BLaER1 (cell line): Measurements from ENCODE around the gene SCAPER.

ENCODE experiments used
- H3K27ac ChIP-seq: shearing (Covaris generic); formaldehyde crosslinking; 2 replicates; pipeline ENCODE4 v1.8.1; 2022
- H3K27me3 ChIP-seq: shearing (Covaris generic); formaldehyde crosslinking; 2 replicates; pipeline ENCODE4 v1.8.1; 2022
- H3K36me3 ChIP-seq: shearing (Covaris generic); formaldehyde crosslinking; 2 replicates; pipeline ENCODE4 v1.8.1; 2022
- H3K4me1 ChIP-seq: shearing (Covaris generic); formaldehyde crosslinking; 2 replicates; pipeline ENCODE4 v1.8.1; 2022
- H3K4me2 ChIP-seq: shearing (Covaris generic); formaldehyde crosslinking; 2 replicates; pipeline ENCODE4 v1.8.1; 2022
- H3K4me3 ChIP-seq: shearing (Covaris generic); formaldehyde crosslinking; 2 replicates; pipeline ENCODE4 v1.8.1; 2022
- H3K9ac ChIP-seq: shearing (Covaris generic); formaldehyde crosslinking; 2 replicates; pipeline ENCODE4 v1.8.1; 2022
- H3K9me3 ChIP-seq: shearing (Covaris generic); formaldehyde crosslinking; 2 replicates; pipeline ENCODE4 v1.8.1; 2022
- H4K20me1 ChIP-seq: shearing (Covaris generic); formaldehyde crosslinking; 2 replicates; pipeline ENCODE4 v1.8.1; 2022
- Cebpa-rat ChIP-seq: shearing (Covaris generic); IDR thresholded peaks from 2 replicates; pipeline ENCODE4 v1.8.1; 2022

Gene SCAPER

GRCh38 chr15:76429661-76430060 is 475.5 kb downstream of the SCAPER start:
- Histone ChIP-seq H3K4me2 (no peak overlapping the region), H3K27ac (no peak overlapping the region), H3K4me1 (peaks cover 8% of the 10 kb centered on the region), H3K9me3 (peaks cover 8% of the 10 kb centered on the region), H4K20me1 (no peaks in the 10 kb centered on the region), H3K27me3 (no peaks in the 10 kb centered on the region), H3K36me3 (peaks cover 35% of the 10 kb centered on the region; the same call in 1 of the 2 replicates), H3K9ac (no peak overlapping the region), H3K4me3 (no peak overlapping the region)
- no peak for TF ChIP-seq Cebpa-rat

GRCh38 chr15:76426941-76427340 is 478.2 kb downstream of the SCAPER start:
- no peak overlapping the region for H3K27ac ChIP-seq

GRCh38 chr15:76418352-76419140 is 486.6 kb downstream of the SCAPER start:
- Histone ChIP-seq H3K27ac (no peak overlapping the region), H4K20me1 (no peaks in the 10 kb centered on the region), H3K4me2 (no peak overlapping the region), H3K27me3 (no peaks in the 10 kb centered on the region), H3K4me3 (no peak overlapping the region), H3K4me1 (no peaks in the 10 kb centered on the region), H3K36me3 (no peaks in the 10 kb centered on the region), H3K9ac (no peak overlapping the region), H3K9me3 (no peaks in the 10 kb centered on the region)
- no peak for TF ChIP-seq Cebpa-rat

More at GRCh38 chr15:76426941-76427340, 478.2 kb downstream of the SCAPER start:
- Histone ChIP-seq H3K4me1 (no peaks in the 10 kb centered on the region), H3K4me2 (no peak overlapping the region), H3K36me3 (peaks cover 29% of the 10 kb centered on the region; the same call in 1 of the 2 replicates), H3K9ac (no peak overlapping the region), H3K27me3 (no peaks in the 10 kb centered on the region), H4K20me1 (no peaks in the 10 kb centered on the region), H3K9me3 (peaks cover 8% of the 10 kb centered on the region), H3K4me3 (no peak overlapping the region)
- no peak for TF ChIP-seq Cebpa-rat

GRCh38 chr15:76401285-76401684 is 503.9 kb downstream of the SCAPER start:
- Histone ChIP-seq H3K27ac (no peak overlapping the region), H3K4me1 (no peaks in the 10 kb centered on the region), H3K36me3 (peaks cover 14% of the 10 kb centered on the region; the same call in 1 of the 2 replicates), H3K9ac (no peak overlapping the region), H3K27me3 (no peaks in the 10 kb centered on the region), H3K4me2 (no peak overlapping the region), H3K9me3 (no peaks in the 10 kb centered on the region), H4K20me1 (no peaks in the 10 kb centered on the region), H3K4me3 (no peak overlapping the region)
- no peak for TF ChIP-seq Cebpa-rat

GRCh38 chr15:76398317-76399104 is 506.6 kb downstream of the SCAPER start:
- Histone ChIP-seq H3K36me3 (peaks cover 5% of the 10 kb centered on the region; the same call in 1 of the 2 replicates), H3K27ac (no peak overlapping the region), H3K4me3 (no peak overlapping the region), H3K27me3 (no peaks in the 10 kb centered on the region), H3K4me1 (no peaks in the 10 kb centered on the region), H3K4me2 (no peak overlapping the region), H3K9ac (no peak overlapping the region), H4K20me1 (no peaks in the 10 kb centered on the region), H3K9me3 (no peaks in the 10 kb centered on the region)
- no peak for TF ChIP-seq Cebpa-rat

GRCh38 chr15:76393614-76394013 is 511.5 kb downstream of the SCAPER start:
- no peaks in the 10 kb centered on the region for H3K27me3 ChIP-seq
- TF ChIP-seq Cebpa-rat: no peak
- H3K36me3 ChIP-seq: no peaks in the 10 kb centered on the region
- H3K9me3 ChIP-seq: no peaks in the 10 kb centered on the region
- no peaks in the 10 kb centered on the region for H4K20me1 ChIP-seq
- H3K4me2 ChIP-seq: no peak overlapping the region
- H3K9ac ChIP-seq: no peak overlapping the region
- no peaks in the 10 kb centered on the region for H3K4me1 ChIP-seq
- no peak overlapping the region for H3K4me3 ChIP-seq
- no peak overlapping the region for H3K27ac ChIP-seq

GRCh38 chr15:76391847-76392246 is 513.3 kb downstream of the SCAPER start:
- Histone ChIP-seq H4K20me1 (no peaks in the 10 kb centered on the region), H3K4me2 (no peak overlapping the region), H3K9ac (no peak overlapping the region), H3K9me3 (no peaks in the 10 kb centered on the region), H3K4me1 (no peaks in the 10 kb centered on the region), H3K27me3 (no peaks in the 10 kb centered on the region), H3K36me3 (no peaks in the 10 kb centered on the region), H3K27ac (no peak overlapping the region), H3K4me3 (no peak overlapping the region)
- TF ChIP-seq Cebpa-rat: no peak

- Histone ChIP-seq H4K20me1 (no peaks in the 10 kb centered on the region), H3K9me3 (no peaks in the 10 kb centered on the region), H3K9ac (no peak overlapping the region), H3K4me3 (no peak overlapping the region), H3K27ac (no peak overlapping the region), H3K4me2 (no peak overlapping the region), H3K4me1 (no peaks in the 10 kb centered on the region), H3K36me3 (no peaks in the 10 kb centered on the region), H3K27me3 (no peaks in the 10 kb centered on the region)
- no peak for TF ChIP-seq Cebpa-rat
These were observed 513.8 kb downstream of the SCAPER start for GRCh38 chr15:76391309-76391708.

- Histone ChIP-seq H4K20me1 (no peaks in the 10 kb centered on the region), H3K4me3 (no peak overlapping the region), H3K4me2 (no peak overlapping the region), H3K27ac (no peak overlapping the region), H3K4me1 (no peaks in the 10 kb centered on the region), H3K36me3 (no peaks in the 10 kb centered on the region), H3K9me3 (no peaks in the 10 kb centered on the region), H3K9ac (no peak overlapping the region), H3K27me3 (no peaks in the 10 kb centered on the region)
- no peak for TF ChIP-seq Cebpa-rat
These were observed 514.6 kb downstream of the SCAPER start for GRCh38 chr15:76390571-76390970.

- Histone ChIP-seq H3K4me1 (no peaks in the 10 kb centered on the region), H3K4me3 (no peak overlapping the region), H3K9me3 (no peaks in the 10 kb centered on the region), H4K20me1 (no peaks in the 10 kb centered on the region), H3K4me2 (no peak overlapping the region), H3K27me3 (no peaks in the 10 kb centered on the region), H3K9ac (no peak overlapping the region), H3K36me3 (no peaks in the 10 kb centered on the region), H3K27ac (no peak overlapping the region)
- TF ChIP-seq Cebpa-rat: no peak
These were observed 518.2 kb downstream of the SCAPER start for GRCh38 chr15:76386926-76387325.
